ENCODE measurements around the gene DNA2. TPM values are rescaled to one million over a fixed set of nuclear protein-coding genes. Genes with fewer than 3 reads are reported as not detected.
A peak's percentile ranks its signal among the peaks of the same experiment; 100 is the strongest.

DNA2 gene
- total RNA-seq, 1 experiment from 2014 or later = 29.0 TPM

DNA sequence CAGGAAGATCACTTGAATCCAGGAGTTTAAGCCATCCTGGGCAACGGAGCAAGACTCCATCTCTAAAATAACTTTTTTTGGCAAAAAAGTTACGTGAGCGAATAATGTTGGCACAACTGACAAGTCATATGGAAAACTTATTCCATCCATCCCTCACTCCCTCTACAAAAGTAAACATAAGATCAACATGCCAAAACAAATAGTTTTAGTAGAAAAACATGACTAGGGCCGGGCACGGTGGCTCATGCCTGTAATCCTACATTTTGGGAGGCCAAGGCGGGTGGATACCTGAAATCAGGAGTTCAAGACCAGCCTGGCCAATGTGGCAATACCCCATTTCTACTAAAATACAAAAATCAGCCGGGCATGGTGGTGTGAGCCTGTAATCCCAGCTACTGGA, 29.9 kb upstream of the DNA2 start:
- no peaks in the 10 kb centered on the region; the same call in 1 of the 2 replicates for H3K36me3 ChIP-seq (ENCODE audit: control insufficient read depth, insufficient read depth, low read length)
- no peak for DNase-seq (ENCODE audit: low read depth, low spot score)

DNA sequence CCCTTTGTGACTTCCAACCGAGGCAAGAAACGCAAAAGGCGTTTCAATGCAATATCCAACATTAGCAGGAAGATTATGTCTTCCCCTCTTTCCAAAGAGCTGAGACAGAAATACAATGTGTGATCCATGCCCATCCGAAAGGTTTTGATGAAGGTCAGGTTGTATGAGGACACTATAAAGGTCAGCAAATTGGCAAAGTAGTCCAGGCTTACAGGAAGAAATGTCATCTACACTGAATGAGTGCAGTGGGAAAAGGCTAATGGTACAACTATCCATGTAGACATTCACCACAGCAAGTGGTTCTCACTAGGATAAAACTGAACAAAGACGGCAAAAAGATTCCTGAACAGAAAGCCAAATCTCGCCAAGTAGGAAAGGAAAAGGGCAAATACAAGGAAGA, 27.8 kb upstream of the DNA2 start:
- no peak for DNase-seq (ENCODE audit: low read depth, low spot score)
- in situ Hi-C loops (cut with HindIII; ENCODE audit: low pct_unique_long_range_greater_than_20kb, low sequenced_read_pairs) (no loop called here), intact Hi-C loops (cut with micrococcal nuclease; ENCODE audit: unreplicated experiment) (no loop called here)
- H3K4me1 ChIP-seq (ENCODE audit: control insufficient read depth, insufficient read depth, low read length) = no peaks in the 10 kb centered on the region
- ChIA-PET CTCF (no interaction called here), POLR2A (no interaction called here)
- no peak overlapping the region for H3K4me3 ChIP-seq (ENCODE audit: low read depth in 2 of 2, low read length in 2 of 2)
- TSS peak; percentile 40 for BruUV-seq (replicated peaks)
- no peak for ATAC-seq
- no peak overlapping the region for H3K27ac ChIP-seq (ENCODE audit: low read length)
- H3K36me3 ChIP-seq (ENCODE audit: control insufficient read depth, insufficient read depth, low read length) = no peaks in the 10 kb centered on the region; the same call in 1 of the 2 replicates
- H3K27me3 ChIP-seq (ENCODE audit: control insufficient read depth, insufficient read depth, low read length) = no peaks in the 10 kb centered on the region
- TF ChIP-seq TCF7L2 (IDR thresholded peaks at IDR 0.05; ENCODE audit: low read depth, low read length) = no peak
- no peak for TF ChIP-seq POLR2AphosphoS5 (IDR thresholded peaks at IDR 0.05; ENCODE audit: low read depth, low read length)
- no peak for TF ChIP-seq SIN3A (IDR thresholded peaks at IDR 0.05; ENCODE audit: borderline replicate concordance, insufficient read depth, low read depth, low read length)
- TF ChIP-seq, protein P1, sequence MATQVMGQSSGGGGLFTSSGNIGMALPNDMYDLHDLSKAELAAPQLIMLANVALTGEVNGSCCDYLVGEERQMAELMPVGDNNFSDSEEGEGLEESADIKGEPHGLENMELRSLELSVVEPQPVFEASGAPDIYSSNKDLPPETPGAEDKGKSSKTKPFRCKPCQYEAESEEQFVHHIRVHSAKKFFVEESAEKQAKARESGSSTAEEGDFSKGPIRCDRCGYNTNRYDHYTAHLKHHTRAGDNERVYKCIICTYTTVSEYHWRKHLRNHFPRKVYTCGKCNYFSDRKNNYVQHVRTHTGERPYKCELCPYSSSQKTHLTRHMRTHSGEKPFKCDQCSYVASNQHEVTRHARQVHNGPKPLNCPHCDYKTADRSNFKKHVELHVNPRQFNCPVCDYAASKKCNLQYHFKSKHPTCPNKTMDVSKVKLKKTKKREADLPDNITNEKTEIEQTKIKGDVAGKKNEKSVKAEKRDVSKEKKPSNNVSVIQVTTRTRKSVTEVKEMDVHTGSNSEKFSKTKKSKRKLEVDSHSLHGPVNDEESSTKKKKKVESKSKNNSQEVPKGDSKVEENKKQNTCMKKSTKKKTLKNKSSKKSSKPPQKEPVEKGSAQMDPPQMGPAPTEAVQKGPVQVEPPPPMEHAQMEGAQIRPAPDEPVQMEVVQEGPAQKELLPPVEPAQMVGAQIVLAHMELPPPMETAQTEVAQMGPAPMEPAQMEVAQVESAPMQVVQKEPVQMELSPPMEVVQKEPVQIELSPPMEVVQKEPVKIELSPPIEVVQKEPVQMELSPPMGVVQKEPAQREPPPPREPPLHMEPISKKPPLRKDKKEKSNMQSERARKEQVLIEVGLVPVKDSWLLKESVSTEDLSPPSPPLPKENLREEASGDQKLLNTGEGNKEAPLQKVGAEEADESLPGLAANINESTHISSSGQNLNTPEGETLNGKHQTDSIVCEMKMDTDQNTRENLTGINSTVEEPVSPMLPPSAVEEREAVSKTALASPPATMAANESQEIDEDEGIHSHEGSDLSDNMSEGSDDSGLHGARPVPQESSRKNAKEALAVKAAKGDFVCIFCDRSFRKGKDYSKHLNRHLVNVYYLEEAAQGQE (IDR thresholded peaks at IDR 0.05; ENCODE audit: insufficient read depth in 1 of 2, low read depth in 2 of 2, low read length in 1 of 2) = no peak
- TF ChIP-seq, protein P2, sequence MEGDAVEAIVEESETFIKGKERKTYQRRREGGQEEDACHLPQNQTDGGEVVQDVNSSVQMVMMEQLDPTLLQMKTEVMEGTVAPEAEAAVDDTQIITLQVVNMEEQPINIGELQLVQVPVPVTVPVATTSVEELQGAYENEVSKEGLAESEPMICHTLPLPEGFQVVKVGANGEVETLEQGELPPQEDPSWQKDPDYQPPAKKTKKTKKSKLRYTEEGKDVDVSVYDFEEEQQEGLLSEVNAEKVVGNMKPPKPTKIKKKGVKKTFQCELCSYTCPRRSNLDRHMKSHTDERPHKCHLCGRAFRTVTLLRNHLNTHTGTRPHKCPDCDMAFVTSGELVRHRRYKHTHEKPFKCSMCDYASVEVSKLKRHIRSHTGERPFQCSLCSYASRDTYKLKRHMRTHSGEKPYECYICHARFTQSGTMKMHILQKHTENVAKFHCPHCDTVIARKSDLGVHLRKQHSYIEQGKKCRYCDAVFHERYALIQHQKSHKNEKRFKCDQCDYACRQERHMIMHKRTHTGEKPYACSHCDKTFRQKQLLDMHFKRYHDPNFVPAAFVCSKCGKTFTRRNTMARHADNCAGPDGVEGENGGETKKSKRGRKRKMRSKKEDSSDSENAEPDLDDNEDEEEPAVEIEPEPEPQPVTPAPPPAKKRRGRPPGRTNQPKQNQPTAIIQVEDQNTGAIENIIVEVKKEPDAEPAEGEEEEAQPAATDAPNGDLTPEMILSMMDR (IDR thresholded peaks at IDR 0.05) = no peak
- H3K9me3 ChIP-seq (ENCODE audit: control insufficient read depth, insufficient read depth, low read depth, low read length) = no peaks in the 10 kb centered on the region

More for the DNA sequence above, 29.9 kb upstream of the DNA2 start:
- Histone ChIP-seq H3K4me1 (ENCODE audit: control insufficient read depth, insufficient read depth, low read length) (no peaks in the 10 kb centered on the region), H3K4me3 (ENCODE audit: low read depth in 2 of 2, low read length in 2 of 2) (no peak overlapping the region), H3K9me3 (ENCODE audit: control insufficient read depth, insufficient read depth, low read depth, low read length) (no peaks in the 10 kb centered on the region), H3K27me3 (ENCODE audit: control insufficient read depth, insufficient read depth, low read length) (no peaks in the 10 kb centered on the region), H3K27ac (ENCODE audit: low read length) (no peak overlapping the region)
- intact Hi-C loops (cut with micrococcal nuclease; ENCODE audit: unreplicated experiment) = no loop called here
- ChIA-PET CTCF (no interaction called here), POLR2A (no interaction called here)
- in situ Hi-C loops (cut with HindIII; ENCODE audit: low pct_unique_long_range_greater_than_20kb, low sequenced_read_pairs) = no loop called here
- BruUV-seq (replicated peaks) = no TSS peak
- TF ChIP-seq TCF7L2 (IDR thresholded peaks at IDR 0.05; ENCODE audit: low read depth, low read length) (no peak), SIN3A (IDR thresholded peaks at IDR 0.05; ENCODE audit: borderline replicate concordance, insufficient read depth, low read depth, low read length) (no peak), POLR2AphosphoS5 (IDR thresholded peaks at IDR 0.05; ENCODE audit: low read depth, low read length) (no peak)
- TF ChIP-seq, protein P2 (IDR thresholded peaks at IDR 0.05) = no peak
- TF ChIP-seq, protein P1 (IDR thresholded peaks at IDR 0.05; ENCODE audit: insufficient read depth in 1 of 2, low read depth in 2 of 2, low read length in 1 of 2) = no peak
- ATAC-seq = no peak
